Choroid plexus epithelial cell (primary cell): ENCODE data around the gene SCML2.

ENCODE experiments used
- DNase-seq: peaks from one replicate; pipeline ENCODE4 v3.0.0-alpha.2; 2010; ENCODE audit warnings: low read depth
- H3K4me3 ChIP-seq: 2 replicates; pipeline ENCODE4 v1.5.1; 2011; ENCODE audit warnings: low read depth, mild to moderate bottlenecking, control low read depth, low read length, moderate library complexity
- TF ChIP-seq, protein P1 (sequence below): conservative IDR thresholded peaks from 2 replicates; pipeline ENCODE4 v1.5.1; 2011; ENCODE audit warnings: low read depth, mild to moderate bottlenecking, control low read depth, inconsistent platforms, low read length, moderate library complexity

SCML2 gene

GRCh38 chrX:18220786-18221185, 133.7 kb downstream of the SCML2 start, which contains the start of gene BEND2:
Gene BEND2, minus strand, starts transcription at chrX:18220886. Its CDS starts 136 bp downstream, at chrX:18220750.
- H3K4me3 ChIP-seq = no peak within 1 kb of the TSS
- TF ChIP-seq, protein P1, sequence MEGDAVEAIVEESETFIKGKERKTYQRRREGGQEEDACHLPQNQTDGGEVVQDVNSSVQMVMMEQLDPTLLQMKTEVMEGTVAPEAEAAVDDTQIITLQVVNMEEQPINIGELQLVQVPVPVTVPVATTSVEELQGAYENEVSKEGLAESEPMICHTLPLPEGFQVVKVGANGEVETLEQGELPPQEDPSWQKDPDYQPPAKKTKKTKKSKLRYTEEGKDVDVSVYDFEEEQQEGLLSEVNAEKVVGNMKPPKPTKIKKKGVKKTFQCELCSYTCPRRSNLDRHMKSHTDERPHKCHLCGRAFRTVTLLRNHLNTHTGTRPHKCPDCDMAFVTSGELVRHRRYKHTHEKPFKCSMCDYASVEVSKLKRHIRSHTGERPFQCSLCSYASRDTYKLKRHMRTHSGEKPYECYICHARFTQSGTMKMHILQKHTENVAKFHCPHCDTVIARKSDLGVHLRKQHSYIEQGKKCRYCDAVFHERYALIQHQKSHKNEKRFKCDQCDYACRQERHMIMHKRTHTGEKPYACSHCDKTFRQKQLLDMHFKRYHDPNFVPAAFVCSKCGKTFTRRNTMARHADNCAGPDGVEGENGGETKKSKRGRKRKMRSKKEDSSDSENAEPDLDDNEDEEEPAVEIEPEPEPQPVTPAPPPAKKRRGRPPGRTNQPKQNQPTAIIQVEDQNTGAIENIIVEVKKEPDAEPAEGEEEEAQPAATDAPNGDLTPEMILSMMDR = no peak

GRCh38 chrX:18210470-18210869, 144.0 kb downstream of the SCML2 start:
- peak; percentile 33 for DNase-seq
- H3K4me3 ChIP-seq = no peak overlapping the region

More at GRCh38 chrX:18220786-18221185, 133.7 kb downstream of the SCML2 start, which contains the start of gene BEND2:
- no peak for DNase-seq

DNA sequence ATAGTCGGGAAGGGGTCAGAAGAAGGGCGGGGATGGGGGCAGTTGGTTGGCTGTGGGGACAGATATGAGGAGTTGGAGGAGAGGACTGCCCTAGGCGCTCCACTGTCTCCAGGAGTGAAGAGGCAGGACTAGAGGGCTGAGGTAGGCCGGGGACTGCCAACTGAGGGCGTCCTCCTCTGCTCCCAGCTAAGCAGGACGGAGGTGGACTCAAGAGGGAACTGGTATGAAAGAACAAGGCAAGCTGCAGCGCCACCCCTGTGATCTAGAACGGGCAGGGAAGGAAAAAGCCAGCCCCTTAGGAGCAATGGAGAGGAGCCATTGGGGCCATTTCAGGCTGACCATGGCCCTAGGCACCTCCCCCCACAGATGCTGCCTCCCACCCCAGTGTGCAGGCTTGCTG, 147.8 kb downstream of the SCML2 start:
- no peak overlapping the region for H3K4me3 ChIP-seq
- TF ChIP-seq, protein P1 = no peak
- no peak for DNase-seq

More at GRCh38 chrX:18210470-18210869, 144.0 kb downstream of the SCML2 start:
- TF ChIP-seq, protein P1 = peak; percentile 13

GRCh38 chrX:18203631-18204030, 150.9 kb downstream of the SCML2 start:
- no peak for DNase-seq
- no peak overlapping the region for H3K4me3 ChIP-seq
- TF ChIP-seq, protein P1 = no peak

DNA sequence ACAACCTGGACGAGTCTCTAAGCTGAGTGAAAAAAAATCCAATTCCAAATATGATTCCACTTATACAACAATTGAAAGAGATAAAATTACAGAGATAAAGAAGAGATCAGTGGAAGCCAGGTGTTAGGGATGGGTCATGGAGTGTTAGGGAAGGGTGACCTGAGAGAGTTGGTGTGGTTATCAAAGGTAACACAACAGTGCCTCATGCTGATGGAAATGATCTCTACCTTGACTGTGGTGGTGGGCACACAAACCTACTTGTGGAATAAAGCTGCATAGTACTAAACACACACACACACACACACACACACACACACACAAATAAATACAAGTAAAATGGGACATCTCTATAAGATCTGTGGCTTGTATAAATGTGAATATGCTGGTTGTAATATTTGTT, 159.8 kb downstream of the SCML2 start:
- TF ChIP-seq, protein P1 = no peak
- no peak overlapping the region for H3K4me3 ChIP-seq
- no peak for DNase-seq
